Measurements from ENCODE around the gene PTGDR. TPM values are rescaled to one million over a fixed set of nuclear protein-coding genes. Genes with fewer than 3 reads are reported as not detected.

PTGDR gene
- total RNA-seq, 2 experiments from 2014 or later, result not detected

DNA sequence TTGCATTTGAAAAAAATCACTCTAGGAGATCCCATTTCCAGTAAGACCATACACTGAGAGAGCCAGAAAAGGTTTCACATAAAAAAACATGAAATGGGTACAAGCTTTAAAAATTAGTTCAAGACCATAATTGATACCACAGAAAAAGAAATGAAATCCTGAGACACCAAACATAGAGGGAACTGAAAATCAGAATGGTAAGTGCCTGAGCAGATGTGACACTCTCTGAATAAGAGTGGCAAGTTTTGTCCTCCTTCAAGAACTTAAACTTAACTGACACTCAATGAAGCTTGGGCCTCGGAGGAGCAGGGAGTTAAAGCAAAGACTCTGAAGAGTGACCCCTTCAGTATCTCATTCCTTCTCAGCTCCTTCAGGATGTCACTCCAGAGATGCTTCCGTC, 23.2 kb upstream of the PTGDR start:
- CTCF ChIA-PET, result interaction anchor here (1.0 kb wide), 1 partner anchor 56 kb away, joined by 3 read pairs; no protein-coding TSS in a partner anchor
- H3K4me1 Mint-ChIP-seq (ENCODE audit: low read depth), result peaks cover 21% of the 10 kb centered on the region
- no peak for DNase-seq
- H3K9me3 Mint-ChIP-seq, result no peaks in the 10 kb centered on the region
- H3K36me3 Mint-ChIP-seq (ENCODE audit: low read depth), result no peaks in the 10 kb centered on the region
- H3K4me3 Mint-ChIP-seq, result no peak overlapping the region
- H3K27me3 Mint-ChIP-seq (ENCODE audit: low read depth), result no peaks in the 10 kb centered on the region
- no peak overlapping the region for H3K27ac Mint-ChIP-seq
- intact Hi-C loops (cut with micrococcal nuclease), result no loop called here

DNA sequence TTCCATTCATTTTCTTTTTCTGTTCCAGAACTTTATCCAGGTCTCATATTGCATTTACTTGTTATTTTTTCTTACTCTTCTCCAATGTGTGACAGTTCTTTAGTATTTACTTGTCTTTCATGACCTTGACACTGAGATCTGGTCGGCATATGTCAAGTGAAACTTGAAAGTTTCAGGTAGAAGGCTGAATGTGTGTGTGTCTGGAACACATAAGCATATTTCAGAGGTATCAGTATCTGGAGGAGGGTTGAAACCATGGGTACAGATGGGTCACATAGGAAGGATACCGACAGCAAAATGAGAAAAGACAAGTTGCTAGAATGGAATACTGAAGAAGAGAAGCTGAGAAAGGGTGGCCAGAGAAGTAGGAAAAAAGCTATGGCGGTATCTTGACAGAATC, 22.5 kb upstream of the PTGDR start:
- intact Hi-C loops (cut with micrococcal nuclease), result no loop called here
- no peaks in the 10 kb centered on the region for H3K36me3 Mint-ChIP-seq (ENCODE audit: low read depth)
- H3K27me3 Mint-ChIP-seq (ENCODE audit: low read depth), result no peaks in the 10 kb centered on the region
- no peaks in the 10 kb centered on the region for H3K9me3 Mint-ChIP-seq
- no peak overlapping the region for H3K27ac Mint-ChIP-seq
- no peak overlapping the region for H3K4me3 Mint-ChIP-seq
- peaks cover 20% of the 10 kb centered on the region for H3K4me1 Mint-ChIP-seq (ENCODE audit: low read depth)
- CTCF ChIA-PET, result interaction anchor here (1.0 kb wide), 1 partner anchor 55 kb away, joined by 3 read pairs; no protein-coding TSS in a partner anchor
- no peak for DNase-seq

DNA sequence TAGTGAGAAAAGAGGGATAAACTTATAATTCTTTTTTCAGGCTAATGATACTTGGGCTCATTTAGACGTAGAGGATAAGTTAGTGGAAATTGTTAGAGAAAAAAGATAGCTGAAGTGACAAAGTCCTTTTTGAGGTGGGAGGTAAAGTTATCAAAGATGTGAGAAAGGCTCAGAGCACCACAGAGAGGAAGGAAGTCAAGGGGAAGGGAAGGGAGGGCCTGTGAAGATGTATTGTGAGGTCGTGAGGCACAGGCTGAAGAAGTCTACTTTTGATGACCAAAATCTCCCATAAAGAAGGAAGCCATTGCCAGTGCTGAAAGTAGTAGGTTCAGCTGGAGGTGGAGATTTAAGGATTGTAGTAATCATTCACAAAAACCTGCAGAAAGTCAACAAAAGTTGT, 19.4 kb upstream of the PTGDR start:
- Mint-ChIP-seq H3K4me1 (ENCODE audit: low read depth) (peaks cover 17% of the 10 kb centered on the region), H3K9me3 (no peaks in the 10 kb centered on the region), H3K36me3 (ENCODE audit: low read depth) (no peaks in the 10 kb centered on the region), H3K27ac (no peak overlapping the region), H3K4me3 (no peak overlapping the region), H3K27me3 (ENCODE audit: low read depth) (no peaks in the 10 kb centered on the region)
- no peak for DNase-seq
- CTCF ChIA-PET, result interaction anchor here (0.9 kb wide), 1 partner anchor 52 kb away, joined by 3 read pairs; no protein-coding TSS in a partner anchor
- intact Hi-C loops (cut with micrococcal nuclease), result no loop called here

DNA sequence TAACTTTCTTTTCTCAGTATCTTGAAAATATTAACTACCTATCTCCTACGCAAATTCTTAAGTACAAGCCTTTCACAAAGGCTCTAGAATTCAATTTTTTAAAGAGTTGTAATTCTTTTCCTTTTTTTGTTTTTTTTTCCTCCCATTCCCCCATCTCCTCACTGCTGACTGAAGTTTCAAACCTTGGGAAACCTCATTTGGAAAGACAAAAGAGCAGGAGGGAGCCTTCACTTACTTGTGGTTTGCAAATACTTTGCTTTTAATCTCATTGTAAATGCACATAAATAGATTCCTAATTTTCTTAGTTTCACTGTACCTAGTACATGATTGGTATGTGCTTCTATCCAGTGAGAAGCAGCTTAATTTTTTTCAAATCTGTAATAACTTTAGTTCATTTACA, 15.8 kb upstream of the PTGDR start:
- Mint-ChIP-seq H3K27me3 (ENCODE audit: low read depth) (peaks cover 6% of the 10 kb centered on the region), H3K36me3 (ENCODE audit: low read depth) (peaks cover 2% of the 10 kb centered on the region), H3K27ac (no peak overlapping the region), H3K9me3 (no peaks in the 10 kb centered on the region), H3K4me1 (ENCODE audit: low read depth) (peaks cover 17% of the 10 kb centered on the region), H3K4me3 (no peak overlapping the region)
- intact Hi-C loops (cut with micrococcal nuclease), result no loop called here
- CTCF ChIA-PET, result no interaction called here
- no peak for DNase-seq

DNA sequence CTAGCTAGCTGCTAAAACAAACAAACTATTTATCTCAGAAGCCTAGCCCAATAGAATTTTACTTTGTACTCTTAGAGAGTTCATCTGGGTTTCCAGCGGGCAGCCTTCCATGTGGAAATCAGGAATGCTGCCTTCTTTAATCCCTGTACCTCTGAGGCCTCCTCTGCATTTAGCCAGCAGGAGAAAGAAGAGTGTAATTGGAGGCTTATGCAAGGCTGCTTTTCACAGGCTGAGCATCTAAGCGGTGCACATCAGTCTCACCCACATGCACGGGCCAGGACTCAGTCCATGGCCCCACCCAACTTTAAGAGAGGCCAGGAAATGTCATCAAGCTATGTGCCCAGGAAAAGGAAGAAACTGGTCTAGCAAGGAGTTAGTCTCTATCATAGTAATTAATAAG, 14.0 kb upstream of the PTGDR start:
- peaks cover 6% of the 10 kb centered on the region for H3K27me3 Mint-ChIP-seq (ENCODE audit: low read depth)
- no peak overlapping the region for H3K27ac Mint-ChIP-seq
- DNase-seq, result no peak
- CTCF ChIA-PET, result no interaction called here
- H3K4me3 Mint-ChIP-seq, result no peak overlapping the region
- no peaks in the 10 kb centered on the region for H3K9me3 Mint-ChIP-seq
- H3K4me1 Mint-ChIP-seq (ENCODE audit: low read depth), result peaks cover 1% of the 10 kb centered on the region
- intact Hi-C loops (cut with micrococcal nuclease), result no loop called here
- H3K36me3 Mint-ChIP-seq (ENCODE audit: low read depth), result peaks cover 2% of the 10 kb centered on the region

DNA sequence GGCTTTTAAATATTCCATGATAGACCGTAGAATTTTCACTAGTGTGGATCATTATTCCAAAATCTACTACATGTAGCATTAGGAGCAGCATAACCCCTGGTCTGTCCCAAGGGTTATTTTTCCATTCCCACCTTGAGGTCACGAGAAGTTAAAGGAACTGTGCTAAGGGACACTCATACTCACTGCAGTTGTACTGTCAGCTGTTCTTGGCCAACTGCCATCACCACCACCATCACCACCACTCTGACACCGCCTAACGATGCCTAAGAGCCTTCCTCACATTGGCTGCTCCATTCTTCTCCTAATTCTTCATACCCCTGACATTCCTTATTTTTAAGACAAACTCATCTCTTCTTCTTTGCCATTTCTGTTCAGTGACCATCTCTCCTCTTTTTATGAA, 13.4 kb upstream of the PTGDR start:
- peaks cover 2% of the 10 kb centered on the region for H3K36me3 Mint-ChIP-seq (ENCODE audit: low read depth)
- no peak for DNase-seq
- peaks cover 6% of the 10 kb centered on the region for H3K27me3 Mint-ChIP-seq (ENCODE audit: low read depth)
- no peak overlapping the region for H3K27ac Mint-ChIP-seq
- H3K9me3 Mint-ChIP-seq, result no peaks in the 10 kb centered on the region
- intact Hi-C loops (cut with micrococcal nuclease), result no loop called here
- no peak overlapping the region for H3K4me3 Mint-ChIP-seq
- CTCF ChIA-PET, result no interaction called here
- no peaks in the 10 kb centered on the region for H3K4me1 Mint-ChIP-seq (ENCODE audit: low read depth)

DNA sequence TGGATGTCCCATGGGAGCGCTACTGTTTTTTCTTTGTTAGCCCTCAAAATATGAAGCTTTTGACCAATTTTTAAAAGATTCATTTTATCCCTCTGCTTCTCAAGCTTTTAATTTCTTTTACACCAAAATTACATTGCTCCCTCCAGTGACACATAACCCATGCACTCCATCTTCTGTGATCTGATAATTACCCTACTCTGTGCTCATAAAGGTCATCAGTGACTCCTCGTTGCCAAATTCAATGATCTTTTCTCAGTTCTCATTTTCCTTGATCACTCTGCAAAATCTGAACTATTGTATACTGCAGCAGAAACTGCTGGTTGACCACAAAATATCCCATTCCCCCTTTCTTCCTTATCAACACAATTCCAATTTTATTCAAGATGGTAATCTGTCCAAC, 8.7 kb upstream of the PTGDR start:
- no peak for DNase-seq
- Mint-ChIP-seq H3K36me3 (ENCODE audit: low read depth) (peaks cover 2% of the 10 kb centered on the region), H3K27me3 (ENCODE audit: low read depth) (peaks cover 6% of the 10 kb centered on the region), H3K4me3 (no peak overlapping the region), H3K4me1 (ENCODE audit: low read depth) (peaks cover 1% of the 10 kb centered on the region), H3K27ac (no peak overlapping the region), H3K9me3 (no peaks in the 10 kb centered on the region)
- intact Hi-C loops (cut with micrococcal nuclease), result no loop called here
- CTCF ChIA-PET, result interaction anchor here (0.8 to 1.3 kb wide), 2 partner anchors 9 to 13 kb away, joined by 3 to 6 read pairs; no protein-coding TSS in a partner anchor

DNA sequence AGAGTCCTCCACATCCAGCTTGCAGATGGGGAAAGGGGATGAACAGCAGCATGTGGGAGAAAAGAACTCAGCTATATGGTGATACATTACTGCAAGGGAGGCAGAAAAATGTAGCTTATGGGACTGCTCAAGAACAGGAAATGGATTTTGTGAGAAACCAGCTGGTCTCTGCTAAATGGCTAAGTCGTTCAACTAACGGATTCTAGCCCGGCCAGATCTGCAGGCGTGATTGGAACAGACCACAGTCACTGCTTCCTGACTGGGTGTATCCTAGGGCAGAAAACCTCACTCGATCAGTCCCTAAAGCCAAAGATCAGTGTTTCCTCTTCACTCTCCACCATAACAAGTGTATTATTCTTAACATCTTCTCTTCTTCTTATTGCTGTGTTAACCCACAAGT, 8.1 kb upstream of the PTGDR start:
- Mint-ChIP-seq H3K4me3 (no peak overlapping the region), H3K27me3 (ENCODE audit: low read depth) (peaks cover 2% of the 10 kb centered on the region), H3K27ac (no peak overlapping the region), H3K36me3 (ENCODE audit: low read depth) (peaks cover 2% of the 10 kb centered on the region), H3K4me1 (ENCODE audit: low read depth) (peaks cover 1% of the 10 kb centered on the region), H3K9me3 (no peaks in the 10 kb centered on the region)
- intact Hi-C loops (cut with micrococcal nuclease), result no loop called here
- CTCF ChIA-PET, result interaction anchor here (0.8 to 1.3 kb wide), 2 partner anchors 9 to 13 kb away, joined by 3 to 6 read pairs; no protein-coding TSS in a partner anchor
- DNase-seq, result no peak

DNA sequence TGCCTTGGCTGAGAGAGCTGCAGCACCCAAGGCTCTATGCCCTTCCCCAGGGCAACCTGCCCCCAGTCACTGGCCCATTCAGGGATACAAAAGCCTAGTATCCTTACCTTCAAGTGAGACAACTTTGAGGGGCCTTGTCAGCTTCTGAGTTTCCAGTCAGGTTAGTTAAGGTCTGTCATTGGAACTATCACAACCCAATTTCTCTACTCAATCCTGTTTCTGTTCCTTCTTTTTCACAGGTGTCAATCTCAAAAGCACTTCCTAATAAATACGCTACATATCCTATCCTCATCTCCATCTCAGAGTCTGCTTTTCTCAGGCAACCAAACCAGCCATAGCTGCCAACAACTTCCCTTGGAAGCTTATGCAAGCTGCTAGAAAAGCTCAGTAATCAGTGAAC, 4.9 kb upstream of the PTGDR start:
- no peak overlapping the region for H3K4me3 Mint-ChIP-seq
- H3K27me3 Mint-ChIP-seq (ENCODE audit: low read depth), result peaks cover 15% of the 10 kb centered on the region
- H3K27ac Mint-ChIP-seq, result no peak overlapping the region
- H3K4me1 Mint-ChIP-seq (ENCODE audit: low read depth), result peaks cover 10% of the 10 kb centered on the region
- no peak for DNase-seq
- CTCF ChIA-PET, result no interaction called here
- H3K36me3 Mint-ChIP-seq (ENCODE audit: low read depth), result no peaks in the 10 kb centered on the region
- intact Hi-C loops (cut with micrococcal nuclease), result no loop called here
- no peaks in the 10 kb centered on the region for H3K9me3 Mint-ChIP-seq

DNA sequence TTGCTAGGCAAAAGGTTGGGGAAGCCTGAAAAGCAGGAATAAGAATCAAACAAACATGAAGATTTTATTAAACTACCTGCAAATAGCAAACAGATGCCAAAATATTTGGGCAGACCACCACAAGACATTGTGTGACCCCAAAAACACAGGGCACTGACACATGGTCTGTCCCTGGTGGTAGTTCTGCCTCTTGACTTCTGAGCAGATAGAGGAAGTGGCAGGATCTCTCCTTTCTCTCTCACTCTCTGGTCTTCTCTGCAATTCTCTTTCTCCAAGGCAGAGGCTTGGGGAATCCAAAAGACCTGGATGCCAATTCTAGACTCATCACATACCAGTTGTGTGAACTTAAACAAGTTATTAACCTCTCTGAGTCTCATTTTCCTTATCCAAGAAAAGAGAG, 4.3 kb upstream of the PTGDR start:
- Mint-ChIP-seq H3K9me3 (no peaks in the 10 kb centered on the region), H3K36me3 (ENCODE audit: low read depth) (no peaks in the 10 kb centered on the region), H3K4me3 (no peak overlapping the region), H3K27me3 (ENCODE audit: low read depth) (peaks cover 20% of the 10 kb centered on the region), H3K27ac (no peak overlapping the region), H3K4me1 (ENCODE audit: low read depth) (peaks cover 14% of the 10 kb centered on the region)
- DNase-seq, result no peak
- intact Hi-C loops (cut with micrococcal nuclease), result no loop called here
- CTCF ChIA-PET, result interaction anchor here (0.6 kb wide), 1 partner anchor 16 kb away, joined by 3 read pairs; no protein-coding TSS in a partner anchor

DNA sequence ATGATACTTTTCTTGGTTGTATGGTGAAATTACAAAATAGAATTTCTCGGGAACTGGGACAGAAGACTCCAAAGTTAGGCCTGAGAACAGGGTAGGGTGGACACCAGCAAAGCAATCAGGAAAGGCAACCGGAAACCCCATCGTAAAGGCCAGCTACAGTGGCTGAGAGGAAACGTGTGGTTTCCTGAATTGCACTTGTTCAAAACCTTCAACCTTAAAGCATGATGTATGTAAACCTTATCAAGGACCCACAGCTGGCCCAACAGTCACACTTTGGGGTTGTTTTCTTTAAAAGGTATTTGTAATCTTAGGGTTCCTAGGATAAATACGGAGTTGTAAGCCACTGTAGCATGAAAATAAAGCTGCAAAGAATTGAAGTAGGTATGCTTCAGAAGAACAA, 2.2 kb upstream of the PTGDR start:
- DNase-seq, result no peak
- H3K27me3 Mint-ChIP-seq (ENCODE audit: low read depth), result peaks cover 39% of the 10 kb centered on the region
- intact Hi-C loops (cut with micrococcal nuclease), result no loop called here
- H3K27ac Mint-ChIP-seq, result no peak overlapping the region
- H3K4me1 Mint-ChIP-seq (ENCODE audit: low read depth), result peaks cover 22% of the 10 kb centered on the region
- H3K4me3 Mint-ChIP-seq, result no peak overlapping the region
- no peaks in the 10 kb centered on the region for H3K9me3 Mint-ChIP-seq
- no peaks in the 10 kb centered on the region for H3K36me3 Mint-ChIP-seq (ENCODE audit: low read depth)
- CTCF ChIA-PET, result interaction anchor here (2.0 kb wide), 1 partner anchor 11 kb away, joined by 6 read pairs; no protein-coding TSS in a partner anchor

DNA sequence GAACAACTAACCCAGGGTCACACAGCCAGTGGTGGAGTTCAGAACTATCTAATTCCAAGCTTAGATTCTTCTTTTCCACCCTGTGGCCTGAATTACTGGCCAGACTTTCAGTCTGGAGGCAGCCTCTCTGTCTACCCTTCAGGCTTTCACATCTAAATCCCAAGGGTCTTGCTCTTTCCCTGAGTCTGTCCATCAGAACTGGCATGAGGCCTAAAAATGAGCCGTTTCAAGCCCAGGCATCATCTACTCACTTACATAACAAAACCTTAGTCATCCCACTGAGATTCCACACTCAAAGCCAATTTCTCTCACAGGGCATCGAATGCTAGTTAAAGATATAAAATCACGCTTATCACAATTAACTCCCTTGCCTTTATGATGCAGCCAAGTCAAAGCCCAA, 1.3 kb upstream of the PTGDR start:
- Mint-ChIP-seq H3K36me3 (ENCODE audit: low read depth) (no peaks in the 10 kb centered on the region), H3K27me3 (ENCODE audit: low read depth) (peaks cover 42% of the 10 kb centered on the region), H3K27ac (no peak overlapping the region), H3K4me3 (no peak overlapping the region), H3K4me1 (ENCODE audit: low read depth) (peaks cover 22% of the 10 kb centered on the region), H3K9me3 (no peaks in the 10 kb centered on the region)
- DNase-seq, result no peak
- intact Hi-C loops (cut with micrococcal nuclease), result no loop called here
- CTCF ChIA-PET, result interaction anchor here (0.7 to 2.0 kb wide), 2 partner anchors 10 to 17 kb away, joined by 4 to 6 read pairs; no protein-coding TSS in a partner anchor

DNA sequence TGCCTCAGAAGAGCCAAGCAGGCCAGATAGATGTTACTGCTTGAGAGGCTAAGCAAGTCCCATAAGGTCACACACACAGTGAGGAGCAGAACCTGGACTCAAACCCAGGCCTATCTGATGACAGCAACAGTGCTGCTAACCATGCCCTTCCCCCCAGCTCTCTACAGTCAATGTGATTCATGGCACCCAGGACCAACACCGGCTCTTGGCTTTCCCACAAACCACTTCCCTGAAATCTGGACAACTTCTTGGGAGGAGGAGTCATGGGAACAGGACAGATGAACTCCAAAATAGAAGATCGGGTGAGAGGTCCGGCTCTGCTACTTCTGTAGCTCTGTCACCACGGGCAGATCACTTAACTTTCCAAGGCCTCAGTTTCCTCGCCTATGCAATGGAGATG, 716 bp upstream of the PTGDR start:
- DNase-seq, result no peak
- intact Hi-C loops (cut with micrococcal nuclease), result no loop called here
- Mint-ChIP-seq H3K27me3 (ENCODE audit: low read depth) (peaks cover 43% of the 10 kb centered on the region), H3K36me3 (ENCODE audit: low read depth) (no peaks in the 10 kb centered on the region), H3K4me1 (ENCODE audit: low read depth) (peaks cover 22% of the 10 kb centered on the region), H3K4me3 (no peak overlapping the region), H3K9me3 (no peaks in the 10 kb centered on the region), H3K27ac (no peak overlapping the region)
- CTCF ChIA-PET, result interaction anchor here (0.6 kb wide), 1 partner anchor 271 kb away, joined by 3 read pairs; no protein-coding TSS in a partner anchor

All from activated naive CD4-positive, alpha-beta T cell treated with anti-CD3 and anti-CD28 coated beads for 36 hours (primary cell).